GM18498 (cell line): ENCODE measurements around the gene RAD51D.
A peak's percentile ranks its signal among the peaks of the same experiment; 100 is the strongest.
"Not testable (repeated sequence)": the region's sequence is repeated elsewhere in the genome, so short reads cannot be mapped to it uniquely, and the experiment has no call there.

Experiments used
- ATAC-seq: cut with Tn5 transposase; IDR thresholded peaks from one replicate; pipeline ENCODE4 v1.9.1; 2021; ENCODE audit warnings: mild to moderate bottlenecking, moderate library complexity; ENCODE audit not compliant: unreplicated experiment

The RAD51D gene

DNA sequence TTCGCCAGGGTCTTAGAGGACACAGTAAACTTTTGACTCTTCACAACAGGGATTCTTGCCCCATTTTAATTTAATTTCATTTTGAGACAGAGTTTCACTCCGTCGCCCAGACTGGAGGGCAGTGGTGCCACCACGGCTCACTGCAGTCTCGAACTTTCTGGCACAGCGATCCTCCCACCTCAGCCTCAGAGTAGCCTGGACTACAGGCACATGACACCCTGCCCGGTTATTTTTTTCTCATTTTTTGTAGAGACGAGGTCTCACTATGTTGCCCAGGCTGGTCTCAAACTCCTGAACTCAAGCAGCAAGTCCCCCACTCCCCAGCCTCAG lies 22.8 kb upstream of the RAD51D start:
- peak; percentile 17 for ATAC-seq

DNA sequence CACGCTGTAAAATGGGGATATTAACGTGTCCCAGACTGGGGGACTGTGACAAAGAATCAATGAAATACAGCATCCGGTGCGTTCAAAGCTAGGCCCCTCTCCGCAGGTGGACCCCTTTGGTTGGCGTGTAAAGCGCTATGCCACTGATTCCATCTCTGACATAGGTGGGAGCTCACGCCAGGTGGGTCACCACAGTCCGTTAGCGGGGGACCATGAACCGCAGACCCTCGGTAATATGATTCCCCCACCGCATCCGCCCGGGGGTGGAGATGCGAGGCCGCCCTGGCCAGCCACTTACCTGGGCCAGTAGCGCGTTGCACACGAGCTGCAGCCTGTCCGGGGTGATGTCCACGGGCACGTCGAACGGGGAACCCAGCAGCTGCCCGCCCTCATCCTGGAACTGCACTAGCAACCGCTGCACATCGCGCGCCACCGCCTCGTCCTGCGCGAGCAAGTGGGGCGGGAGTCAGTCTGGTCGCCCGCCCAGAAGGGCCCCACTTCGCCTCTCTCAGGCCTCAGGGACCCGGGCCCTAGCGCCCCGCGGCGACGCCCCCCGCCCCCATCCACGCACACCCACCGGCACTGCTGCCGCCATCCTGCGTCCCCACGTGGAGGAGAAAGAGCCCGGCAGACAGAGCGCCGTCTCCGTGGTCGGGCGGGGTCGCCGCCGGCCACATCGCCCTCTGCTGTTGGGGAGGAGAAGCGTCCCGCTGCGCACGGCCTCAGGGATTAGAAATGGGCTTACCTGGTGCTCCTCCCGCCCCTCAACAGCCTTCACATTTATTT lies 22.2 kb upstream of the RAD51D start, which contains the start of gene NLE1:
NLE1 (minus strand) TSS at position 623 of the 786 bp plus-strand sequence; CDS start at position 595, 28 bp downstream.
- peak; percentile 91 for ATAC-seq

DNA sequence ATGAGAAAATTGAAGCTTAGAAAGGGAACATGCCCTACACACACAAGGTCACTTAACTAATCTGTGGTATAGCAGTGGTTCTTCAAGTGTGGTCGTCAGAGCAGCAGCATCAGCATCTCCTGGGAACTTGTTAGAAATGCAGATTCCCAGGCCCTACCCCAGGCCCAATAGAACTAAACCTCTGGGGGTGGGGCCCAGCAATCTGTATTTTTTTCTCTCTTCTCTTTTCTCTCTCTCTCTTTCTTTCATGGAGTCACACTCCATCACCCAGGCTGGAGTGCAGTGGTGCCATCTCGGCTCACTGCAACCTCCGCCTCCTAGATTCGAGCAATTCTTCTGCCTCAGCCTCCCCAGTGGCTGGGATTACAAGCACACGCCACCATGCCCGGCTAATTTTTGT lies 18.6 kb upstream of the RAD51D start:
- ATAC-seq, result no peak

DNA sequence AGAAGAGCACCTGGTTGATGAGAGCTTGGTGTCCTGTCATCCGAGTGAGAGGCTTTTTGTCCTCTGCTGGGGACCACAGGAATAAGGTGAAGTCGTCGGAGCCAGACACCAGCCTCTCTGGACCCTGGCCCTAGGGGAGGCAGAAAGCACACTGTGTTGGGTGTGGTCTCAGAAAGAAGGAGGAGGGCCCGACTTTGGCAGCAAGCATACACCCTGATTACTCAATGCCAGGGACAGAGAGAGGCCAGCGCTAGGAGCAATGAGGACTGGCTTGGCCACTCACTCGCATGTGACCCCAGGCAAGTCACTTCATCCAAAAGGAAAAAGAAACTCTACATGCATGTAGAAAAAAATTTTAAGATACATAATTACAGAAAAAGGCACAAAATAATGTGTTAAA lies 15.7 kb upstream of the RAD51D start:
- ATAC-seq, result no peak

DNA sequence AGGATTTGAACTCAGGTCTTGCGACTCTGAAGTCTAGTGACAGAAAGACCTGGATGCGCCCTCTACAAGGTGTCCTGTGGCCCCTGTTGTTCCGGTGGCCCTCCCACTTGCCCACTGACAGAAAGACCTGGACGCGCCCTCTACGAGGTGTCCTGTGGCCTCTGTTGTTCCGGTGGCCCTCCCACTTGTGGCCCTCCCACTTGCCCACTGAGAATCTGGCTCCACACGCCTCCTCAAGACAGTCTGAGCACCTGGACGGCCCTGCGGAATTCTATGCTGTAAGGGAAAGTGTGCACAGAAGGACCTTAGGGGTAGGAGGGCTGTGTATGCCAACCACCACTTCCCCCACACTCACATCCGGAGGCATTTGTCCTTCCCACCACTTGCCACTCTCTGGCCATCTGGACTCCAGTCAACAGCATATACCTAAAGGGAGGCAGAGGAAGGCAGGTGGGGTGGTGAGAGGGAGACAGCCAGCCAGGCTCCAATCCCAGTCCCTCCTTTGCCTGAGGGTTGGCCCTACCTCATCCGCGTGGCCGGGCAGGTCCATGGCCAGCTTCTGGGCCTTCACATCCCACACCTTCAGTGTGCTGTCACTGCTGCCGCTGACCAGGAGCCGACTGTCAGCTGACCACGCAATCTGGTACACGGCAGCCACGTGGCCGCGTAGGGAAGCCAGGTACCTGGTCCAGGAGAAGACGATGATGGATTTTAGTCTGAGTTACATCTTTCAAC lies 13.3 kb upstream of the RAD51D start:
- ATAC-seq, result no peak

DNA sequence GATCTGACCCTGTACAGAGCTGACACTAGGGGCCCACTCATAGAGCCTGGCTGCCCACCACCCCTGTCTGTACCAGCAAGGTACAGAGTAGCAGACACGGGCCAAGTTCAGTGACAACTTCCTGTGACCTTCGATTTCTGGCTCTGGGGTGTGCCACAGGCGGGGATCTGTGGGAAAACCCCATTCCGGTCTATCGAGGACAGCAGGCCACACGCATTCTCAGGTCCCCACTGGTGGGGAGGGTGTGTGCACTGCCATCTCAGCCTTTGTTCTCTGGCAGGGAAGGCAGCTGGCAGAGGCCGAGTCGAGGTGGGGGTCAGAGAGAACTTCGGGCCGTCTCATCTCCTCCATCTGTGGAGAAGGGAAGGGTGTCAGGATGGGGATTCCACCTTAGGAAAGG lies 12.4 kb upstream of the RAD51D start:
- ATAC-seq, result no peak

DNA sequence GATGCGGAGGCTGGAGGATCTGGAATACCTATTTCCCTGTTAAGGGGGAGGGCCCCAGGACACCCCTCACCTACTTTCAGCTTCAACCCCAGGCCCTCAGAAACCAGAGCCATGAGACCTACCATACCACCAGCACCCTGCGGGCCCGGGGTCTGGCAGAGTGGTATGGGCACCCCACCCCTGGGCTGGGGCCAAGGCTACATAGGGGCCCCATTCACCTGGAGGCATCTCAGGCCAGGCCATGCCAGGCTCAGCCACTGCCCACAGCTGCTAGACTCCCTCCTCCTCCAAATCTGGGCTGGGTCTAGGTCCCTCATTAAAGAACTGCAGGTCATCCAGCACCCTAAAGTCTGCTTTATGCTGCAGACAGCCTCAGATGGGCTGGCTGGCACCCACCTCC lies 10.7 kb upstream of the RAD51D start:
- no peak for ATAC-seq

DNA sequence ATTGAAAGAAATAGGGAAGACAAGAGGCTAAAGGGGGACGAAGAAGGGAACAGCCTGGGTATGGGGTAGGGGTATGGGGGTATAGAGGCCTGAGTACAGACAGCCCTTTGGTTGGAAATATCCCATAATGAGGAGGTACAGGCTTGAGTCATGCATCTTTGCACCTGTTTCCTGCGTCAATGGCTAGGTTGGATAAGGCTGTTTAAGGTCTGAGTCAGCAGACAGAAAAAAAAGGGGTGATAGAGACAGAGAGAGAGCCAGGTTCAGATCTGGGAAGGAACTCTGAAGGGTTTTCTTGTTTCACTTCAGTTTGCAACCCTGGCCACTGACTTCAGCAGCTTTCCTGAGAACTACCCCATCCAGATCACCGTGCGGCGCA lies 10.3 kb upstream of the RAD51D start:
- no peak for ATAC-seq

DNA sequence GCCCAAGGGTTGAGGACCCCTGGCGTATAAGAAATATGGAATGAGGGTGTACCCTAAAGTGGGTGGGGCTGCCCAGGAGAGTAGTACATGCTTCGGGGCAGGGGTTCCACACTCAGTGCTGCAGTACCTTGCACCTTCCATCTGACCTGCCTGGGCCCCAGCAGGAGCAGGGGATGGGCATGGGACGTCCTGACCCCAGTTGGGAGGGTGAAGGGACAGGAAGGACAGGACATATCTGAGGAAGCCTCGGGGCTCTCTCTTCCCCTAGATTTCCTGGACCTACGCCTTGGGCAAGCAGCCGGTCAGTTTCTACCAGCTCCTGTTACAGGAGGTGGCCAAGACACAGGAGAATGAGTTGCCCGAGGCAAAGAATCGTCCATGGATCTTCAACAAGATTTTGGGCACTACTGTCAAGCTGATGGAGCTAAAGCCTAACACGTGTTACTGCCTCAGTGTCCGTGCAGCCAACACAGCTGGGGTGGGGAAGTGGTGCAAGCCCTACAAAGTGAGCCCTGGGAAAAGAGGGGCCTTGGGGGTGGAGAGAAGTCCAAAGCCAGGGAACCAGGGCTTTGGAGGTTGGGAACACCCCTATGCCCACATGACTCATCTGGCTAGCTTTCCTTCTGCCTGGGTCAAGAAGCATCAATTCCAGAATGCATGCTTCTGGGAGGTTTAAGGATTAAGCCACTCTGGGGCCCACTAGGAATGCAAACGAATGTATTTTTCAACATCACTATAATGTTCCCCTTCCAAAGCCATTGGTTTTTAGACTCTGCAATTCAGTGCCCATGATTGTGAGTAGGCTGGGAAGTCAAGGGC lies 9.7 kb upstream of the RAD51D start:
- no peak for ATAC-seq

DNA sequence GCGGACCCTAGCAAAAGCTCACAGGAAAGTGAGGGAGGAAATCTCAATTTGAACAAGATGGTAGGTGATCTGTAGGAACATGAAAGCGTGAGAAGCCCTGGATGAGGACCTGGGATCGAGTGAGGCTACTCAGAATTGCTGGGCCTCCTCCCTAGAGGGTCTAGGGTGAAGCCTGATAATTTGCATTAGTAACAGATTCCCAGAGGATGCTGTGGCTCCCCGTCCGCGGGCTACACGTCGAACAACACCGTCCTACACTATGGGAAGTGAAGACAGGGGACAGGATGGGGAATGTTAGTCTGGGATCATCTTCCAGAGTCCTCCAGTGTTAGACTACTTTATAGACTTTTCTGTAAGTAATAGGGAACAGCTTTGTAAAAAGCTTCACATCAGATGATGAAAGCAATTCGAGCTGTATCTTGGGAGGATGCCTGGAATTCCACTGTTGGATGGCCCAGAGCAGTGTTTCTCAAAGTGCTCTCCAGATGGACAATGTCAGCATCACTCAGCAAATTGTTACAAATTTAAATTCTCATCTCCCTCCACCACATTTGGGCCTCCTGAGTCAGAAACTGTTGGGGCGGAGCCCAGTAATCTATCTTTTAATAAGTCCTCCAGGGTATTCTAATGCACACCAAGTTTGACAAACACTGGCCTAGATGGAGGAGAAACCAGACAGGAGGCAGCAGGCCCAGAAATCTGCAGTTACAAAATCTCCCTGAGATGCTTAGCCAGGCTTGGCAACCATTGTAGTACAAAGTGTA lies 8.3 kb upstream of the RAD51D start:
- no peak for ATAC-seq

DNA sequence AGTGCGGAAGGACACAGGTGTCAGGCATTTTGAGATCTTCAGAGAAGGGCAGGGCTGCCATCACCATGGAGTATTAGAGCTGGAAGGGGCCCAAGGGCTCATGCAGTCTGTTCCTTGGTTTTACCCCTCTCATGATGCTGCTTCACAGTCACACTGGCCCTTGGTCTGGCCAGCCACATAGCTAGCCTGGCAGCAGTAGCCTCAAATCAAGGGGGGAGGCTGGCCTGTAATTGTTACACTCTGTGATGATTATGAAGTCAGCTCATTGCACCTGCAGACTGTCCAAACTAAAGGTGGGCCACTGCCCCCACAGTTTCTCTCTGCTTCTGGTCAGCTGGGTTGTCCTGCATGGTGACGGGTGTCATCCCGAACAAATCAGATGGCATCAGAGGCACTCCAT lies 1.7 kb upstream of the RAD51D start, which contains the start of gene FNDC8:
FNDC8 (plus strand) TSS at position 301 of the 400 bp plus-strand sequence; CDS start at position 380, 79 bp downstream.
- no peak for ATAC-seq

DNA sequence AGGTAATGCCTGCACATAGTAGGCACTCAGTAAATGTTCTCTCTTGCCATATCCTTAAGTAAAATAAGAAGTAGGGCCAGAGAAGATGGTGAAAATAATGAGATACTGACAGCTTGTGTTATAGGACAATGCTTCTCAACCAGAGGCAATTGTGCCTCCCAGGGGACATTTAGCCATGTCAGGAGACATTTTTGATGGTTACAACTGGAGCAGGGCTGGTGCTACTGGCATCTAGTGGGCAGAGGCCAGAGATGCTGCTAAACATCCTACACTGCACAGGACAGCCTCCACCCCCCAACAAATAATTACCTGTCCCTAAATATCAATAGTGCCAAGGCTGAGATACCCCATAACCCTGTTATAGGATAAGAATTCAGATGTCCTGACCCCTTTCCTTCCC lies 1.7 kb downstream of the RAD51D start:
- no peak for ATAC-seq

DNA sequence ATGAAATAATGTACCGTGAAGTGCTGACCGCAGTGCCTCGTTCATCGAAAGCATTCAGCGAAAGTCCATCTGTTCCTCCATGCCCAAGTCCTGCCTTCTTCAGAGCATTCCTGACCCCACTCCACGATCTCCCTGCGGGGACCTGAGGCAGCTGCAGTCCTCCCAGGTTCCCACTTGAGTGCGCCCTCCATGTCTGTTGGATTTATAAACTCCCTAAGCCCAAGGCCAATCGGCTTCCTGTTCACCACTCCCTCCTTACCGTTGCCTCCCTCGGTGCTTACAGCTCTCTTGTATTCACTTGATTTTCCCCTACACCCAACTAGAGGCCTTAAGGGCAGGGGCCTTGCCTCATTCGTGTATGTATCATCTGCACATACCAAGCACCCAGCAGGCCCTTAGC lies 2.8 kb downstream of the RAD51D start:
- no peak for ATAC-seq

DNA sequence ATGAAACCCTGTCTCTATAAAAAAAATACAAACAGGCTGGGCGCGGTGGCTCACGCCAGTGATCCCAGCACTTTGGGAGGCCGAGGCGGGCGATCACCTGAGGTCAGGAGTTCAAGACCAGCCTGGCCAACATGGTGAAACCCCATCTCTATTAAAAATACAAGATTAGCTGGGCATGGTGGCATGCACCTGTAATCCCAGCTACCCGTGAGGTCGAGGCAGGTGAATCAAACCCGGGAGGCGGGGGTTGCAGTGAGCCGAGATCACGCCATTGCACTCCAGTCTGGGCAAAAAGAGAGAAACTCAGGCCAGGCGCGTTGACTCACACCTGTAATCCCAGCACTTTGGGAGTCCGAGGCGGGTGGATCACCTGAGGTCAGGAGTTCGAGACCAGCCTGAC lies 8.9 kb downstream of the RAD51D start:
- ATAC-seq, result not testable (repeated sequence)

DNA sequence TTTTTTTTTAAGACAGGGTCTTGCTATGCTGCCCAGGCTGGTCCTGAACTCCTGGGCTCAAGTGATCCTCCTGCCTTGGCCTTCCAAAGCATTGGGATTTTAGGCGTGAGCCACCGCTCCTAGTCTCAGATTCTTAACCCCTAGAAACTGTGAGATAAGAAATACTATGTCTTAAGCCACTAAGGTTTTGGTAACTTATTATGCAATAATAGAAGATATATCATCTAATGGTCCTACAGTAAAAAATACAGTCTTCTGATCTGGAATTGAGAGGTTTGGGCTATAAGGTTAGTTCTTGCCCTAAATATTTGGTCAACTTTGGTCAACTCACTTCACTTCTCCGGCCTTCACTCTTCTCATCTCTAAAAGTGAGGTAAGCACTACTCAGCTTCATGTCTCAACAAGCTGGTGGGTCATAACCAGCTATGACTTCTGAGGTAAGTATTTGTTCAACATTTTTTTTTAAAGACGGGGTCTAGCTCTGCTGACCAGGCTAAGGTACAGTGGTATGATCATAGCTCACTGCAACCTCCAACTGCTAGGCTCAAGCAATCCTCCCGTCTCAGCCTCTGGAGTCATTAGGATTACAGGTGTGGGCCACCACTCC lies 14.7 kb downstream of the RAD51D start:
- no peak for ATAC-seq

DNA sequence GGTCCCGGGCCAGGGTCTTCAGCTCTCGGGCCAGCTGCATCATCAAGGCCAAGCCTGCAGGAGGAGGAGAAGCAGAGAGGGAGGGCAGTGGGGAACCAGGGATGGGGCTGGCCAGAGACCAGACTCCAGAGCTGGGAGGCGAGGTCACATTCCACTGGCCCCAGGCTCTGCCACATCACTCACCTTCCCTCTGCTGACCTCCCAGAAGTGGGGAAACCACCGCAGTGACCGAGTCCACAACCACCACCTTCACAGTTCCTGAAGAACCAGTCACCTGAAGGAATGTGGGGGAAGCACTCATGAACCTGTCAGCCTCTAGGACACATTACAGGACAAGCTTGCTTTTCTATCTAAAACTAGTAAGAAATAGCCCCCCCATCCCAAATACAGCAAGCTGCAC lies 16.4 kb downstream of the RAD51D start:
- ATAC-seq, result no peak

DNA sequence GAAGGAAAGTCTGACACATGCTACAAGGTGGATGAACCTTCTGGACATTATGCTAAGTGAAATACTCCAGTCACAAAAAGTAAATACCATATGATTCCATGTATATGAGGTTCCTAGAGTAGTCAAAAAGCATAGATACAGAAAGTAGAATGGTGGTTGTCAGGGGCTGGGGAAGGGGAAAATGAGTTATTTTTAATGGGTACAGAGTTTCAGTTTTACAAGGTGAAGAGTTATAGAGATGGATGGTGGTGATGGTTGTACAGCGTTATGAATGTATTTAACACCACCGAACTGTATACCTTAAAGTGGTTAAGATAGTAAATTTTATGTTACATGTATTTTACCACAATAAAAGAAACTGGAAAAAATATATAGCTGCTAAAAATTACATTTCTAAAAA lies 17.9 kb downstream of the RAD51D start:
- ATAC-seq, result no peak

DNA sequence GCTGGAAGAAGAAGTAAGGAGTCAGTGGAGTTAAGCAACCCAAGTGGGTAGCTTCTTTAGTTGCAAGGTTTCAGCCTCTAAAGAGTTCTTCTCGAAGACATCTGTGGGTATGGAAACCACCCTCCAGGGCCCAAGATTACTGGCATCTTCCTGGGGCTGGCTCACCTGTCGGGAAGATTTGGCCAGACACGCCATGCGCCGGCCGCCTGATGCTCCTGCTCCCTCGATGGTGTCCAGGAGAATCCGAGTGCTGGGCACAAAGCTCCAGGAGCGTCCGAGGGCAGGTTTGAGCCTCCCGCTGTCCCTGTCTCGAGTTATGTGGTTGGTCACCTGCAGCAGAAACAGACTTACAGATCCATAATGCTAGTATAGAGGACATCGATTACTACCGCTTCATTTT lies 18.6 kb downstream of the RAD51D start:
- ATAC-seq, result no peak

DNA sequence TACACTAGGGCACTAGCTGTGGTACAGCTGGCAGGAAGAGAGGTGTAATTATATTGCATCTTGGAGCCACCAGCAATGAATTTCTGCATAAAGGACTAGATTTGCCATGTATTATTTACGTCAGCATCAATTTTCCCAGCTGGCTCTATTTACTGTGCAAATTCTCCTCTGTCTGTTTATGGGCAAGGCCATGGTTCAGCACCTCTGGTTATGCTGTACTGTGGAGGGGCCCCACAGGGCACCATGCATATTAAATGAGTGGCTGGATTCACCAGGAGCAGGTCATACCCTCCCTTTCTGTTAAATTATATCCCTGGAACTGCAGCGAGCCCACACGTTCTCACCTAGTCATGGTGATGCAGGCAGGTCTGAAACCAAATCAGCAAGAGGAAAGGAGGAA lies 19.8 kb downstream of the RAD51D start:
- no peak for ATAC-seq

DNA sequence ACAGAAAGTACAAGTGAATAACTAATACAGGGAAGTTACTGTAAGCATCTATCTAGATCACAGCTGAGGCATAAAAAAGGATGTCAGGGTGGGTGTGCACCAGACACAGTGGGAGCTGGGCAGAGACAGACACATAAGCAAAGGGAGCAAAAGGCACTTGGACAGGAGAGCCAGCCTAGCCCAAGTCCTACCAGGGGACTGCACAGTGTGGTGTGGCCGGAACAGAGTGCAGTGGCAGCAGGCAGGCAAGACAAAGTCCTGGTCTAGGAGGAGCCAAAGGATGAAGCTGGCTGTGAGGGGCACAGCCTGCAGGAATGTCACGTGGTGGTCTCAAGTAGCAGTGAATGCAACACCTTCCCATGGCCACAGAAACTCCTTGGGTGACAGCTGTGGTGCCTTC lies 21.9 kb downstream of the RAD51D start:
- ATAC-seq, result no peak
